ENCODE data around the gene WNT4.
A peak's percentile ranks its signal among the peaks of the same experiment; 100 is the strongest.

Gene WNT4

DNA sequence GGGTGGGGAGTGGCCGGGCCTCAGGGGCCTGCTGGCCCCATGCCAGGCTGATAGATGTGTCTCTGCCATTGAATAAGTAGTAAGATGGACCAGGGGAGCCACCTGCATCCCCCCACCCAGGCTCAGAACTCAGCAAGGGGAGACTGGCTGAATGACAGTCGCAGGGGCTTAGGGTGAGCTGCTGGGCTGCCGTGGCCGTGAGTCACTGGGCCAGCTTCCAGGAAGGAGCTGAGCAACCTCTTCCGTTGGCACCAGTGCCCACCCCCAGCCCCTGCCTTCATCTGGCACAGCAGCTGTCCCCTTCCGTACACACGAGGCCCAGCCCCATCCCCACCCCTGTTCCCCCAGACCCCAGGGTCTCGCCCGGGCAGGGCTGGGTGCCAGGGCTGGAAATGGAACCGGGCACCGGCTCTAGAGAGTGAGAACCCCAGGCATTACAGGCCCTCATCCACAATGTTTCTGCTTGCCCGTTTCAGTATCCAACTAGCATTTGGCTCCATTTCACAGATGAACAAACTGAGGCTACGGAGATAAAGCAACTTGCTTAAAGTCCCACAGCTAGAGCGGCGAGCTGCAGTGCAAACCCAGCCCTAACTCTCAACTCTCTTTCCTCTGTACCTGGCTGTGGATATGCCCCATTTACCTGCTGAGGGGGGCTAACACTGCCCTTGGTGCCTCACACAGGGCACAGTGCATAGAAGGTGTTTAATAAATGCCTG, 10.2 kb downstream of the WNT4 start:
- no peak for DNase-seq (ENCODE audit: low read depth in 2 of 3, low spot score in 2 of 3)

DNA sequence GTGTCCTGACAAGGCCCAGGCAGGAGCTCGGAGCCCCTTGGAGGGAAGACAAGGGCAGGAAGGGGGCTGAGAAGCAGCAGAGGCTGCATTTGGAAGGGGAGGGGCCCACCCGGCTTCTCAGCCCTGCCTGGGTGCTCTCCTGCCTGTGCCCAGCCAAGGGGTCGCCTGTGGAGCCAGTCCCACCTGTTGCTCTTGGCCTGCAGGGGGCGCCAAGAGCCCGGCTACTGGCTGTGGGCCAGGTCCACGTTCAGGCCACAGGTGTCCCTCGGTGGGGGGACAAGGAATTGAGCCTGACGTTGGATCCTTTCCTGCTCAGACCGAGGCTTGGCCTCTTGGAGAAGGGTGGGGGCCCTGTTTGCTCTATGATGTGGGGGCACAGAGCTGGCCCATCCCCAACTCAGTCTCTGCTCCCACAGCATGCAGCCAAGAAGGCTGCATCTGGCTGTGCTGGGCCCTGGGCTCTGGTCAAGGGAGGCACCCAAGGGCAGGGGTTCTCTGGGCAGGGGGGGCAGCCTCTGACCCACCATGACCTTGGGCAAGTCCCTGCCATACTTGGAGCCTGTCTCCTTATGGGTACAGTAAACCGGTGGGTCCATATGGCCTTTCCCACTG, 10.9 kb downstream of the WNT4 start:
- DNase-seq (ENCODE audit: low read depth in 2 of 3, low spot score in 2 of 3), result peak in 2 of 3 experiments; percentile 31 to 50

DNA sequence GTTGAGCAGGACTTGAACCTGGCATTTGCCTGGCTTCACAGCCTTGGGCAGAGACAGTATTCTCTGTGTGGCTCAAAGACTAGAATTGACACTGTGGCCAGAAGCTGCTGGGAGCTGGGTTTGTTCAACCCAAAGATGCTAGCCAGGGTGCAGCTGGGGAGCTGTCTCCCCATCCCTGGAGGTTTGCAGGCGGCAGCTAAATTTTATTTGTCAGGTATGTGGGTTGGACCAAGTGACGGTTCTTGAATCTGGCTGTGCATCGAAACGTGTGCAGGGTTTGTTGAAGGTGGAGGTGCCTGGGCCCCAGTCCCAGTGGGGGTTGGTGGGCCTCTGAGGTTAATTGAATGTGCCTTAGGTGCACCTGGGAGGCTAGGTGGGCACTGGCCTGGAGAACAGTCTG, 11.8 kb downstream of the WNT4 start:
- DNase-seq (ENCODE audit: low read depth in 2 of 3, low spot score in 2 of 3), result no peak

DNA sequence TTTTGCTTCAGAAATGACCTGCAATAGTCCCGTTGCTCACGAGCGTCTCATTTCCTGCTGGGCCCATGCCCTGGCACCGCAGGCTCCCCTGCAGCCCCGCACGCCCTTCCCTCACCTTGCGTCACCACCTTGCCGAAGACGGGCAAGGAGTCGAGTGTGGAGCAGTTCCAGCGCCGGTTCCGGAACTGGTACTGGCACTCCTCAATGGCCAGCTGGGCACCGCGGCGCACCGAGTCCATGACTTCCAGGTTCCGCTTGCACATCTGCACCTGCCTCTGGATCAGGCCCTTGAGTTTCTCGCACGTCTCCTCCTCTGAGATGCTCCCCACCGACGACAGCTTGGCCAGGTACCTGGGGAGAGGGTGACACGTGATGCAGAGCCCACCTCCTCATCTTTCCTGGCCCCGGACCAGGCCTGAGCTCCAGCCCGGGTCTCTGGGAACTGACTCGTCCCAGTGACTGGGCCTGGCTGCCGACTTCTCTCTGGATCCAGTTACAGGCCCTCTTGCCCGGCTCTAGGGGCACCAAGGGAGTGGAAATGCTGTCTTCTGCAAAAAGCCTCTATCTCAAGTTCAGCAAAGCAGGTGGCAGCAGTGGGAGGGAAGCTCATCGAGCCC, 13.3 kb downstream of the WNT4 start:
- DNase-seq (ENCODE audit: low read depth in 2 of 3, low spot score in 2 of 3), result no peak

DNA sequence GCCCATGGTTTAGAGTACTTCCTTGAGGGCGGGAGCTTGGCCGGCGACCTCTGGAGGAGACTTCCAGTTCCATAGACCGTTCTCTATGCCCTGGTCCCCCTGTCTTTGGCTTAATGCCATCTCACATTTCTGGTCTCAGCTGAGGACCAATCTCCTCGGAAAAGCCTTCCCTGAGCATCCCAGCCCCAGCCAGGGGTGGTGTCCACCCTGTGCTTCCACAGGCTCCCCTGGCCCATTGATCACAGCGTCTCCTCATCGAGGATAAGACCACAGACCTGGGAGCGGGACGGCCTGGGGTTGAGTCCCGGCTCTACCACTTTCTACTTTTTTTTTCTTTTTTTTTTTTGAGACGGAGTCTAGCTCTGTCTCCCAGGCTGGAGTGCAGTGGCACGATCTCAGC, 14.5 kb downstream of the WNT4 start:
- no peak for DNase-seq (ENCODE audit: low read depth in 2 of 3, low spot score in 2 of 3)

DNA sequence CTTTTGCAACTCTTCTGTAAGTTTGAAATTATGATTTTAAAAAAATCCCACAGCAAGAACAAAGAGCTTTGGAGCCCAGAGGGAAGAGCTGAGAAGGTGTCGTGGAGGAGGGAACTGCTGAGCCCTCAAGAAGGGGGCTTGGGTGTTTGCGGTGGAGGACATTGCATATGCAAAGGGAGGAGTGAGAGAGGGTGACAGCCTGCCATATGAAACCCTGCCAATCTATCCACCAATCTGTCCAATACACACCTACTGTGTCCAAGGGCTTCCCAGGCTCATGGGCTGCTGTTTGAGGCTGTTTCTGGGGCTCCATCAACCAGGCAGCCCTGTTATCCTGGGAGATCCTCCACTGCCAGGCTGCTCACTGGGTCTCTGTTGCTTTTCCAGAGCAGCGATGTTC, 15.2 kb downstream of the WNT4 start:
- no peak for DNase-seq (ENCODE audit: low read depth in 2 of 3, low spot score in 2 of 3)

DNA sequence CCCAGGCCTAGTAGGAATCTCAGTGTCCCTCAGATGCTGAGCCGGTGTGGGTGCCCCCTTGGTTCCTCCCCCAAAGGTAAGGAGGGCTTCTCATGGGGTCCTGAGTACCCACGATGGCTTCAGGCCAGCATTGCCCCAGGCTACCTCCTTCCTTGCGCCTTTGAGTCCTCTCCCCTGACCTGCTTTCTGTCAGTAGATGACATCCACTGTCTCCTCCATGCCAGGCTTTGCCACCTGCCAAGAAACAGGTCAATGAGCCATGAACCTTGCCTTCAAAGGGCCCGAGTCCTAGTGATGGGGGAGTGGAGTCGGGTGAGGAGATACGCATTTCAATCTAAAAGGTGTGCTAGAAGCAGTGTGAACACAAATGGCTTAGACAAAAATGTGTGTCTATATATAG, 15.6 kb downstream of the WNT4 start:
- DNase-seq (ENCODE audit: low read depth in 2 of 3, low spot score in 2 of 3), result no peak

DNA sequence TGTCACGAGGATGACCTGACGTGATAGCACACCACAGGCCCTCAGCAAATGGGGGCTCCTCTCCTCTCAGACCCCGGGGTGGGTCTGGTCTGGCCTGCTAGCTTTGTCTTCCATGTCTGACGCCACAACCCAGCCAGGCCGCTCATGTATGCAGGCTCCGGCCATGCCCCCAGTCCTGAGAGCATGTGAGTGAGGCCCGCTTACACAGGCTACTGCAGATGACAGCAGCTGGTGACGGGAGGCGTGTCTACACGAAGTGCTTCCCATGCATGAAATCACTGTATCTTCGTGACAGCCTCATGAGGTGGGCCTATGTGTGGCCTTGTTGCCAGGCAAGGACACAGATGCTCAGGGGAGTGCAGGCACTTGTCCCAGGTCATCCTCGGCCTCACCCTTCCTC, 16.4 kb downstream of the WNT4 start:
- DNase-seq (ENCODE audit: low read depth in 2 of 3, low spot score in 2 of 3), result no peak

DNA sequence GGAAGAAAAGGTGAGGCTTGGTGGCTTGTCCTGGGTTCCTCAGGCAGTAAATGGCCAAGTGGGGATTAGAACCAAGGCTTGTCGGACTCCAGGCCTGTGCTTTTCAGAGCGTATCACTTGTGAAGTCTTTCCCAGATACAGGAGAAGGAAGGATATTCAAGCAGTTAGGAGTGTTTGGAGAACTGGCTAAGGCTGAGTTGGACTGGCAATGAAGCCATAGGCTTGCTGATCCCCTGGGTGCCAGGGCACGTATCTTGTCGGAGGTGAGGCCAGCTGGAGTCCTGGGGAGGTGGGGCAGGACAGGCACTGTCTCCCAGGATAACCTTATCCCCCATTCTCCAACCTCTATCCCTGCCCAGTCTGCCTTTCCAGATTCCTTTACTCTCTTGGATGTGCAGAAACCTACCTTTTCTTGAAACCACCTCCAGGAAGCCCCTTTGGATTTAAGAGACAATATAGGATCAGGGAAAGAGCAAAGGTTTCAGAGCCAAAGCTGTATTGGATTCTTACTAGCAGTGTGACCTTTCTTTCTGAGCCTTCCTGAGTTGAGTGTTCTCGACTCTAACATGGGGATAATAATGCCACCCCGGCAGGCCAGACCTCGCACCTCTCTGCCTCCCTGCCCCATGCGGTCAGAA, 18.2 kb downstream of the WNT4 start:
- no peak for DNase-seq (ENCODE audit: low read depth in 2 of 3, low spot score in 2 of 3)

DNA sequence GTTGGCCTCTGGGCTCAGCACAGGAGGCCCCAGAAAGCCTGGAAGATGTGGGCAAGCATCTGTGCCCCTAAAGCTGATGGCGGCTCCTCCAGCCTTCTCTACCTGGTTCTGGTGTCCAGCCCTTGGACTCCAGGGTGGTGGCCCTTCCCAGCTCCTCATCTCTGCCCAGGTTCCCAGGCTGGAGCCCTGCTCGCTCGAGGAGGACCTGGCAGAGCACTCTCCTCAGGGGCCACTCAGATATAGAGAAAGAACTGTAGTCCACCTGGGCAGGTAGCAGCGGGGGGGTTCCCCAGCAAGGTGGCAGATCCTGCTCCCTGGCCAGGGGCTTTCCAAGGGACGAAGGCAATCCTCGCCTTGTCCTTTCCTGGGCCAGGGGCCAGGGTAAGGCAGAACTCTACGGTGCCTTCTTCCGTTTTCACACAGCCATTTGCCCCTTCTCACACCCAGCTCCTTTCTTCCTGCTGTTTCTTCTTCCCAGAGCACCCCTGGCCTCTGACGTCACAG, 18.9 kb downstream of the WNT4 start:
- DNase-seq (ENCODE audit: low read depth in 2 of 3, low spot score in 2 of 3), result no peak

DNA sequence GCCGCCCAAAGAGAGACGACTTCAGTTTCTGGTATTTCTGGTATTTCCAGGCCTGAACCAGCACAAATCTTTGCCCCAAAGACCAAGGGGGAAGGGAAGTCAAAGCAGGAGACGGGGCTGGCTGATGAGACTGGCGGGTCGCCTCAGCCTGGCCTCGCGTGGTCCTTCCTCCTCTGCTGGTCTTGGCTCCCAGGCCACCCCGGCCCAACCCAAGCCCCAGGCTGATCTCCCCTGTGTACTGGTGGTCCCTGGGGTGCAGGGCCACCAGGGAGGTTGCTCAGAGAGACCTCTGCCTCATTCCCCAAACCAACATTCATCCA, 19.9 kb downstream of the WNT4 start:
- no peak for DNase-seq (ENCODE audit: low read depth in 2 of 3, low spot score in 2 of 3)

DNA sequence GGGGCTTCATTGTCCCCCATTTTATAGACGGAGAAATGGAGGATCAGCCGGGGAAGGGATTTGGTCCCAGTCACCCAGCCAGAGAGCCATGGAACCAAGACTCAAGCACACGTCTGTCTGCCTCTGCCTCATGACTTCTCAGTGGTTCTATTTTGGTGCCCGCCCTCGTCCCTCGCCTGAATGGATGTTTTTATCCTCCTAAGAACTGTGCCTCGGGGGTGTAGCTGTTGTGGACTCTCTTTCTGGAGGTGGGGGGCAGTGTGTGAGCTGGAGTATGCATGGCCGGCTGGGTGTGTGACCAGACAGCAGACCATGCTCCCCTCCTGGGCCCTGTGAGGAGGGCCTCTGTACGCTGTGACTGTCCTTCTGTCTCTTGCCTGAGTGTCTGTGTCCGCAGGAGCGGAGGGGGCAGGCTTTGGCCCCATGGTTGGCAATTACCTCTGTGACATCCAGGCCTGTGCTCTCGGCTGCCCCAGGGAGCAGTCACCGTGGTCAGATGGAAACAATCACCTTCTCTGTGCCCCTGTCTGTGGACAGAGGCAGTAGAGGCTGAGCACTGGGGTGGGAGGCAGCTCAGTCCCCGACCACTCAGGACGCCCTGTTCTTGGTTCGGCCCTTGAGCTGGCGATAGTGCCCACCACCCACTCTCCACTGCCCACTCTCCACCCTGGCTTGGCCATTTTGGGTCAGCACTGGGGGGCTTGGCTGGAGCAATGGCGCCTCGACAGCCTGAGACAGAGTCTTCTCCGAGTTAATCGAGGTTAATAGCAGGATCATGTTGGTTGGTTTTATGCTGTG, 20.4 kb downstream of the WNT4 start:
- DNase-seq (ENCODE audit: low read depth in 2 of 3, low spot score in 2 of 3), result no peak

DNA sequence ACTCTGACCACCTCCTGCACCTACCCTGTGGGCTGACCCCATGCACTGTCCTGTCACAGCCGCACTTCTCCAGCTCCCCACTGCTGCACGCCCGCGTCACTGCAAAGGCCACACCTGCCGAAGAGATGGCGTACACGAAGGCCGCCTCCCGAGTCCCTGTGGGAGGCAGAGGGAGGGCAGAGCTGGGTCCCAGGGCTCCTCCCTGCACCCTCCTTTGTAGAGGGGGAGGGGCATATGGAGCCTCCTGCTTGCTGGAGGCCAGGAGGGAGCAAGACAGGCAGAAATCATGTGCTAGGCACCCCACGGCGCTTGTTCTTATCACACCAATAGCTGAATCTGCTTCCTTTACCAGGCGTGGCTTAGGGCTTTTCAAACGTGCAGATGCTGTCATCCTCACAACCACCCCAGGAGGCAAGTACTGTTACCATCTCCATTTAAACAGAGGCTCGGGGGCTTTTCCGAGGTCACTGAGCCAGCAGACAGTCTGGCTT, 21.4 kb downstream of the WNT4 start:
- no peak for DNase-seq (ENCODE audit: low read depth in 2 of 3, low spot score in 2 of 3)

DNA sequence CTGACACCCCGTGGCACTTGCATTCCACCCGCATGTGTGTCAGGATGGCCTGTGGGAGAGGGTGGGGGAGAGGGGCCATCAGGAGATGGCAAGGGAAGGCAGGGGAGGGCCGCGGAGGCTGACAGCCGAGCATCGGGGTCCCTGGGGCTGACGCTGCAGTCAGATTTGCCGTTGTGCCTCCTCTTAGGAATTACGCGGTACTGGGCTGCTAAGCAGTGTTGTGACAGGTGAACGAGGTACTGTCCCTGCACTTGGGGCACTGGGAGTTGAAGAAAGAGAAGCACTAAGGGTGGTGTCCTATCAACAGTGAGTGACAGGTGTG, 22.5 kb downstream of the WNT4 start:
- no peak for DNase-seq (ENCODE audit: low read depth in 2 of 3, low spot score in 2 of 3)

DNA sequence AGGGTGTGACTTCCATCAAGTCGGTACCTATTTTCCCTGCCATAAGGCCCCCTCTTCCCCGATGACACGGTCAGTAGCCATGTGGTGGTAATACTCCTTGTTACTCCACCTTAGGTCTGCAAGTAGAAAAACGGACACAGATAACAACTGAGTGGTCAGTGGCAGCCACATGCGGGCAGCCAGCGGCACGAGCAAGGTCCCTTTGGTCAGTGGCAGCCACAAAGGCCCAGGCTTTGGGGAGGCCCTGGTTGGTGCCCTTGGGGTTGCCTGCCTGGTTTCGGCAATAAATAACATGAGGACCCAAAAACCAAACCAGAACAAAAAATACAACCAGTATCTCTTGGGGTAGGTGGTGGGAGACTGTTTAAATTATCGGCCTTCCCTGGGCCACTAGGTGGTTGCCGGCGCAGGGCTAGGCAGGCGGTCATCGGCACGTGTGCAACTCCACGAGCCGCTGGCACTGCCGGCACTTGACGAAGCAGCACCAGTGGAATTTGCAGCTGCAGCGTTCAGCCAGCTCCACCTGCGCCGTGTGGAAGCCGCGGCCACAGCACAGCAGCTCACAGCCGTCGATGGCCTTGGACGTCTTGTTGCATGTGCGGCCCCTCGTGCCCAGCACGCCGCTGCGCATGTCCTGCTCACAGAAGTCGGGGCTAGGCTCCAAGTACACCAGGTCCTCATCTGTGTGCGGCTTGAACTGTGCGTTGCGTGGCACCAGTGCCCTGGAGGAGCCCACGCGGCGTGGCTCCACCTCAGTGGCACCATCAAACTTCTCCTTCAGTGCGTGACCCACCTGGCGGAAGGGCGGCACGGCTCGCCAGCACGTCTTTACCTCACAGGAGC, 23.1 kb downstream of the WNT4 start:
- DNase-seq (ENCODE audit: low read depth in 2 of 3, low spot score in 2 of 3), result no peak

DNA sequence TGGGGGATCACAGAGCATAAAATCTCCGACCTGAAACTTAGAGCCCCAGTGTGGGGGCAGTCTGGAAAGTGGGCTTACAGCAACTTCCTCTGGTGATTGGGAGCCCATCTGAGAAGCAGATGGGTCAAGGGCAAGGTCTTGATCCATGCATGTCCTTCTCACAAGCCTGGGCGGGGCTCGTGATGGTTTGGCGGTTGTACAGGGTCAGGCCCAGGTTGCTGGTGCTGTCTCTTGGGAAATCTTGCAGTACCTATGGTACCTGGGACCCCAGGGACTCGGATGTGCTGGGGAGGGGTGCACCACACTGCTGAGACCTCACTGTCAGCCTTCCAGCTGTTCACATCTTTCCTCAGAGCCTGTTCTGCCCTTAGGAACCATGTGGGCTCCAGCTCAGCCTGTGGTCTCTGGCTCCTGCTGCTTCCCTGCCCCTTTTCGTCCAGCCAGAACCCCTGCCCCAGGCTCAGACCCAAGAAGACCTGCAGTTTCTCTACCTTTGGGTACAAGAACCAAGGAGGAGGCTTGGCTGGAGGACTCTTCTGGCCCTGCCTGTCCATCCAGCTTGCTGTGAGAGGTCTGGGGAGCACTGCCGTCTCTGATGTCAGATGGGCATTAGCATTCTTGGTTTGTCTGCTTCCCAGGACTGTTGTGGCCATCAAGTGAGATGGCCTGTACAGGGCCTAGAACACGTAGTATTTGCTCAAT, 24.5 kb downstream of the WNT4 start:
- DNase-seq (ENCODE audit: low read depth in 2 of 3, low spot score in 2 of 3), result no peak

DNA sequence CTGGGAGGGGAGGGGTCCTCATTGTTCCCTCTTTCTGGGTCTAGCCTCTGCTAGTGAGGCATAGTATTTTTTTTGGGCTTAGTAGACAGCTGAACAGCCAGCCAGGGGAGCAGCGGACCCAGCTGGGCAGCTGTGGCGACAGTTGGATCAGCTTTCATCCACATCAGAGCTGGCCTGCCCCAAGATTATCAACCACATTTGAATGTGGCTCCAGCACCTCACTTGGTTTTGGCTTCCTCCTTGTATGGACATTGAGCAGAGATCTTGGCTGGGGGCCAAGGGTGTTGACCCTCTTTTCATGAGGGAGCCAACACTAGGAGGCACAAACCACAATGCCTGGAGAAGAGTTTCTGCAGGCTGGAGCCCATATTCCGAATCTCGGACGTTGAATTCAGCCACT, 25.0 kb downstream of the WNT4 start:
- DNase-seq (ENCODE audit: low read depth in 2 of 3, low spot score in 2 of 3), result no peak

DNA sequence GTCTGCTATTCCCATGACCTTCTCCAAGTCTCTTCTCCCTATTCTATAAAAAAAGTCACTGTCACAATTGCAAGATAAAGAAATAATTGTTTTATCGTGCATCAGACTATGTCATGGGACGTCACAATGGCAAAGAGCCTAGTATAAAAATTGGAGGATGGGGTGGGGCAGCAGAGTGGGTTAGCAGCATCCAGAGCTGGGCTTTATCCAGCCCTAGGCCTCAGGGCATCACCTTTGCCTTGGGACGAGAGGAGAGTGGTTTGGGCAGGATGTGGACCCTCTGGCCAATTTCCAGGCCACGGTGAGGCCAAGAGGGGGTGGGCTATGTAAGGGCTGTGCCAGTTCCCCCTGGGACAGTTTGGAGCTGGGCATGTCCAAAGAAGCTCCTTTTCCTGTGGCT, 25.7 kb downstream of the WNT4 start:
- DNase-seq (ENCODE audit: low read depth in 2 of 3, low spot score in 2 of 3), result no peak

DNA sequence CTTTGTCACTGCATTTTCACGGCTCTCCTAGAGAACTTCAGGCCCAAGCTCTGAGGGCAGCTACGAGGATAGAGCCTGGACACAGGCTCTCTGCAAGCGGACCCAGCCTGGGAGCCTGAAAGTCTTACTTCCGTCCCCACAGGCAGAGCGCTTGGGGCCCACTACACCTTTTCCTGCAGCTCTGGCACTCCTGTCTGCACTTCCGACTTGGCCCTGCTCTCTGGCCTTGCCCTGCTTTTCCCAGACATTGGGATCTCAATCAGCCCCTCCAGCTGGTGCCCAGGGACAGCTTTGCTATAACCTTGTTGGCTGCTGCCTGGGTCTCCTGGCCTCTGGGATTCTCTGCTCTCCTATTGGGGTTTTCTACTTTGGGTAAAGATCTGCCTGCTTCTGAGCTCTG, 27.6 kb downstream of the WNT4 start:
- DNase-seq (ENCODE audit: low read depth in 2 of 3, low spot score in 2 of 3), result no peak
